Natural killer cell (primary cell): Measurements from ENCODE around the gene CA12. TPM values are rescaled to one million over a fixed set of nuclear protein-coding genes. Genes with fewer than 3 reads are reported as not detected.

ENCODE experiments used
- ATAC-seq, 3 donors: fragments of 150-1000 bp in 2 of 3; fragments of 200-7000 bp in 1 of 3; cut with Tn5 transposase; 1 replicate in 1 of 3; 2 replicates in 2 of 3; pipeline ENCODE4 v1.10.0; 2021; ENCODE audit warnings: mild to moderate bottlenecking in 2 of 3, moderate library complexity in 2 of 3
- DNase-seq, 2 donors: peaks; one replicate each; pipeline versions ENCODE4 v3.0.0 to v3.0.0-alpha.2; 2013 to 2021; ENCODE audit warnings: mixed read lengths in 1 of 2
- H3K27ac ChIP-seq: one replicate; pipeline ENCODE4 v1.5.1; 2013; ENCODE audit warnings: mild to moderate bottlenecking, low read length
- H3K27me3 ChIP-seq: one replicate; pipeline ENCODE4 v1.6.1; 2013; ENCODE audit warnings: low read length; ENCODE audit not compliant: control insufficient read depth, insufficient read depth
- H3K36me3 ChIP-seq: one replicate; pipeline ENCODE4 v1.6.1; 2013; ENCODE audit warnings: low read length; ENCODE audit not compliant: control insufficient read depth, insufficient read depth
- H3K4me1 ChIP-seq: one replicate; pipeline ENCODE4 v1.6.1; 2013; ENCODE audit warnings: low read length; ENCODE audit not compliant: control insufficient read depth, insufficient read depth
- H3K4me3 ChIP-seq: one replicate; pipeline ENCODE4 v1.5.1; 2013; ENCODE audit warnings: low read length
- H3K9me3 ChIP-seq: one replicate; pipeline ENCODE4 v1.6.1; 2013; ENCODE audit warnings: low read length; ENCODE audit not compliant: control insufficient read depth, insufficient read depth
- H3K27ac Mint-ChIP-seq, 2 donors: one replicate each; pipeline ENCODE4 v1.8.0; 2022; ENCODE audit warnings: mild to moderate bottlenecking in 2 of 2, mixed read lengths in 2 of 2, moderate library complexity in 1 of 2
- H3K27me3 Mint-ChIP-seq, 2 donors: one replicate each; pipeline ENCODE4 v1.8.0; 2022; ENCODE audit warnings: low read depth in 2 of 2, mixed read lengths in 2 of 2
- H3K36me3 Mint-ChIP-seq: one replicate; pipeline ENCODE4 v1.8.0; 2022; ENCODE audit warnings: mixed read lengths
- H3K4me1 Mint-ChIP-seq, 2 donors: one replicate each; pipeline ENCODE4 v1.8.0; 2022; ENCODE audit warnings: mixed read lengths in 2 of 2
- H3K4me3 Mint-ChIP-seq: one replicate; pipeline ENCODE4 v1.8.0; 2022; ENCODE audit warnings: mild to moderate bottlenecking, moderate library complexity, mixed read lengths
- H3K9me3 Mint-ChIP-seq, 2 donors: one replicate each; pipeline ENCODE4 v1.8.0; 2022; ENCODE audit warnings: mixed read lengths in 2 of 2
- CTCF ChIP-seq: fragments of 200-600 bp; IDR thresholded peaks from one replicate; pipeline ENCODE4 v1.8.0; 2022; ENCODE audit warnings: antibody characterized with exemption
- WGBS: methylation state at CpG from one replicate; pipeline ENCODE4 v1.1.7; 2013; ENCODE audit warnings: missing lambda C conversion rate; ENCODE audit not compliant: insufficient coverage; 5-methylcytosine and 5-hydroxymethylcytosine counted together
- intact Hi-C: fragments of 100-400 bp; cut with micrococcal nuclease; formaldehyde crosslinking; loops from one replicate; pipeline ENCODE4 v1.14.2; 2022
- total RNA-seq, 4 donors: library from RNA; stranded (reverse); fragments of 120-200 nt in 1 of 4; gene quantifications; one replicate each; pipeline versions ENCODE4 v1.2.3 to v1.2.4, GENCODE V29; 2013 to 2022

The CA12 gene
- total RNA-seq, 3 donors from 2014 or later (not counting 1 experiment from before 2014, with no cell fraction given): not detected

- Histone ChIP-seq H3K36me3 (no peaks in the 10 kb centered on the region), H3K4me3 (no peak overlapping the region), H3K9me3 (no peaks in the 10 kb centered on the region), H3K27me3 (no peaks in the 10 kb centered on the region), H3K4me1 (no peaks in the 10 kb centered on the region), H3K27ac (no peak overlapping the region)
- TF ChIP-seq CTCF: no peak
- Mint-ChIP-seq H3K27me3 (no peaks in the 10 kb centered on the region), H3K9me3 (no peaks in the 10 kb centered on the region), H3K27ac (no peak overlapping the region), H3K4me1 (peaks cover 0 to 2% of the 10 kb centered on the region in 2 donors), H3K36me3 (no peaks in the 10 kb centered on the region), H3K4me3 (no peak overlapping the region)
- ATAC-seq (no peak), DNase-seq (no peak)
- 94% methylated on average over 3 of the region's 4 CpGs for WGBS
- intact Hi-C loops: loop anchor here (2.0 kb wide), 1 partner anchor 19 kb away; no protein-coding TSS in a partner anchor
Measured at GRCh38 chr15:63369781-63370180, 11.9 kb downstream of the CA12 start.

GRCh38 chr15:63369296-63369695 lies 12.3 kb downstream of the CA12 start:
- H3K4me3 Mint-ChIP-seq: no peak overlapping the region
- no peak overlapping the region for H3K4me3 ChIP-seq
- no peaks in the 10 kb centered on the region for H3K27me3 Mint-ChIP-seq
- no peak overlapping the region for H3K27ac Mint-ChIP-seq
- no peaks in the 10 kb centered on the region for H3K9me3 ChIP-seq
- H3K36me3 Mint-ChIP-seq: no peaks in the 10 kb centered on the region
- ATAC-seq (no peak), DNase-seq (no peak)
- no peaks in the 10 kb centered on the region for H3K36me3 ChIP-seq
- H3K9me3 Mint-ChIP-seq: no peaks in the 10 kb centered on the region
- H3K4me1 ChIP-seq: no peaks in the 10 kb centered on the region
- no peaks in the 10 kb centered on the region for H3K27me3 ChIP-seq
- no peak for TF ChIP-seq CTCF
- intact Hi-C loops: no loop called here
- WGBS: 89% methylated on average over 3 of the region's 3 CpGs
- no peak overlapping the region for H3K27ac ChIP-seq
- H3K4me1 Mint-ChIP-seq: no peaks in the 10 kb centered on the region

GRCh38 chr15:63368503-63368902 lies 13.1 kb downstream of the CA12 start:
- WGBS: 96% methylated on average over 7 of the region's 7 CpGs
- ATAC-seq (no peak), DNase-seq (no peak)
- H3K27ac Mint-ChIP-seq: no peak overlapping the region
- intact Hi-C loops: no loop called here
- H3K27me3 Mint-ChIP-seq: no peaks in the 10 kb centered on the region
- H3K36me3 Mint-ChIP-seq: no peaks in the 10 kb centered on the region
- no peak for TF ChIP-seq CTCF
- H3K36me3 ChIP-seq: no peaks in the 10 kb centered on the region
- H3K4me3 Mint-ChIP-seq: no peak overlapping the region
- no peaks in the 10 kb centered on the region for H3K4me1 ChIP-seq
- no peak overlapping the region for H3K27ac ChIP-seq
- no peaks in the 10 kb centered on the region for H3K9me3 Mint-ChIP-seq
- no peaks in the 10 kb centered on the region for H3K4me1 Mint-ChIP-seq
- no peaks in the 10 kb centered on the region for H3K9me3 ChIP-seq
- H3K27me3 ChIP-seq: no peaks in the 10 kb centered on the region
- no peak overlapping the region for H3K4me3 ChIP-seq

GRCh38 chr15:63367900-63368299 lies 13.7 kb downstream of the CA12 start:
- WGBS: 96% methylated on average over 5 of the region's 6 CpGs
- Histone ChIP-seq H3K9me3 (no peaks in the 10 kb centered on the region), H3K27me3 (no peaks in the 10 kb centered on the region), H3K4me3 (no peak overlapping the region), H3K36me3 (no peaks in the 10 kb centered on the region), H3K4me1 (no peaks in the 10 kb centered on the region), H3K27ac (no peak overlapping the region)
- DNase-seq (no peak), ATAC-seq (no peak)
- Mint-ChIP-seq H3K9me3 (no peaks in the 10 kb centered on the region), H3K27ac (no peak overlapping the region), H3K27me3 (no peaks in the 10 kb centered on the region), H3K36me3 (no peaks in the 10 kb centered on the region), H3K4me1 (no peaks in the 10 kb centered on the region), H3K4me3 (no peak overlapping the region)
- no peak for TF ChIP-seq CTCF
- intact Hi-C loops: no loop called here
